Stimulated activated CD8-positive, alpha-beta memory T cell treated with anti-CD3 and anti-CD28 coated beads, Interleukin-12 subunit alpha, Interleukin-12 subunit beta, amount 100 ng/mL, for 1 hour (primary cell): ENCODE results near the gene AGAP5.

ENCODE experiments used
- DNase-seq: peaks from one replicate; pipeline ENCODE4 v3.0.0-alpha.2; 2020; ENCODE audit warnings: low read depth

AGAP5 gene

DNA sequence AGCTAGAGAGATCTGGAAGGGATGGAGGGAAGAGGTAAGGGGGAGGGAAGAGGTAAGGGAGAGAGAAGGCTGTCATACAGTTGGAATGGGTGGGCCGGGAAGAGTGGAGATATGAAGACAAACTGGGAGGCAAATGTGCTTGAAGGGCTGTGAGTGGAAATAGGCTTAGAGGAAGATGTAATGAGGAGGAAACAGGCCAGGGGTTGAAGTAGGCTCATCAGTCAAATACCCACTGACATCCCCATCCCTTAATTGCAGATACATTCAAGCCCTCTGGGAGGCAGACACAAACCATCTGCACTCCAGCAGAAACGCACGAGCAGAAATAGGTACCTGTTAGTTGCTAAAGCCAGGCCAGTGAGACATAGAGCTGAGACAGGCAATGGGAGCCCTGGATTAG is 44.2 kb downstream of the AGAP5 start:
- no peak for DNase-seq

DNA sequence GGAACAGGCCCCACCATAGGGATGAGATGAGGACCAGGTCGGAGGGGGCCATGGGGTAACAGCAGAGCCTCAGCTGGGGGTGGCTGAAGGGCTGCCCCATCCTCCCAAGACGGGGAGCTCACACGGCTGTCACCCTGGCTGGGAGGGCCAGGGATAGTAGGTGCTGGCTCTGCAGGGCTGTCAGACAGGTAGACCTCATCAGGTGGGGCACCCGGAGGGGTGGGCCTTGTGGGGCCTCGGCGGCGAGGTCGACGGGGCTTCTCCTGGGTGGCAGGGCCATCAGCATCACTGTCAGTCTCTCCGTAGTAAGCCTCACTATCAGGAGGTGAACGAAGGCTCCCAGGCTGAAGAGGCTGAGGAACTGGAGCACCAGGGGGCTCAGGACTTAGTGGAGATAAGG is 44.7 kb downstream of the AGAP5 start:
- no peak for DNase-seq

- DNase-seq: no peak
Measured at GRCh38 chr10:73650537-73651331, 47.2 kb downstream of the AGAP5 start.

- DNase-seq: no peak
Measured at GRCh38 chr10:73649876-73650536, 47.9 kb downstream of the AGAP5 start.

DNA sequence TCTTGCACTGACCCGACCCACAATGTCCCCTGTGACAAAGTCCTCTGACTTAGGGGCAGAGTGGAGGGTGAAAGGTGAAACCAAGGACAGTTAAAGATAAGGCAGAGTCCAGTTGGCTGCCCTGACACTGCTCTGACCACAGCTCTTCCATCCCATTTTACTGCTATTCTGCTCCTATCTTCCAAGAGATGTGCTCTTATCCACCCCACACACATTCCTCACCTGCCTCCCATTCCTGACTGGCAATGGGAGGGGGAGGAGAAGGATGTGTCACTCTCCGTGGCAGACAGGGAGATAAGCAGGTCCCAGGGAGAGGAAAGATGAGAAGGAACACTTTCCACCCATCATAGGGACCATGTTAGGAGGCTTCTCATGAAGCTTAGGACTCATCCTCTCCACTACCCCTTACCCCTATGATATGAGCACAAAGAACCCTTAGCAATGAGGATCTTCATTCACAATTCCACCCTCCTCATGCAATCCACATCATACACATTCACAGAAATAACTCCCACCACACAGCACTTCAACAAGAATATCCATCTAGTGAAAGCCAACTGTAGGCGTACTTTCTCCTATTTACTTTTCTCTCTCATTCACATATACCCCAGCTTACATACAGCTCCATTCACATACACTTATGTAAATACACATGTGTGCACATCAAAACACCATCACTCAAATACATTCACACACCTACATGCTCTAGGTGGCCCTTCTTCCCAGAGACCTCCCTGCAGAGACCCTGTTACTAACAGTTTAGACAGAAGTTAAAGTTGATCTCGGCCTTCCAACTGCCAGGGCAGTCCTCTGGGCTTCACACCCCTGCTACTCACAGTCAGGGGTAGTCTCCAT is 48.7 kb downstream of the AGAP5 start:
- DNase-seq: no peak

DNA sequence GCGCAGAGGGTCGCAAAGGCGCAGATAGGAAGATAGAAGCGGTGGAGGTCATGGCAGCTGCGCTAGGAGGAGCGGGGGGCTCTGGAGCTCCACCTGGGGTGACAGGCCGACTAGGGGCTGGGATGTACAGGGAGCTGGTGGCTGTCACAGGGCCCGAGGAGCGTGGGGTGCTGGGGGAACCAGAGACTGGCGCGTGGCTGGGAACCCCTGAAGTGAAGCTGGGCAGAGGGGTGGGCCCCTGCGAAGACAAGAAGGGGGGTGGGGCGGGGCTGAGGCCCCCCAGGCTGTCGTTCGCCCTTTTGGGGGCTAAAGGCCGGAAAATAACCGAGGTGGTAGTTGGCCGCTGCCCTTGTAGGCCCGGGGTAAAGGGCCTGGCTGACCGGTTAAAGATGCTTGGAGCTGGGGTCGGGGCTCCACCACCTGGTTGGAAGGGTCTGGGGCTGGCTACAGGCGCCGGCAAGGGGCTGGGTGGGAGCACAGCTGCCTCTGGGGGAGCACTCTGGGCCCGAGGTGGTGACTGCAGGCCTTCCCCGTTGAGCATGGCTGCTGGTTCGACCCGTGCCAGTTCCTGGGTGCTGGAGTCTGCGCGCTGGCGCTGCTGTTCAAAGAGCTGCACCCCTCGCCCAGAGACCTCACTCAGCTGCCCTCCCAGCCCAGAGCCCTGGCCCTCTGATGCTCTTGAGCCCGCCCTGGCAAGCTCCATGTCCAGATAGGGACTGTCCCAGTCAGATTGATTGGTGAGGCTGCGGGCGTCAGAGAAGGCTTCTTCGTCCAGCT is 49.8 kb downstream of the AGAP5 start:
- no peak for DNase-seq

- no peak for DNase-seq
Measured at GRCh38 chr10:73647211-73647874, 50.6 kb downstream of the AGAP5 start.

DNA sequence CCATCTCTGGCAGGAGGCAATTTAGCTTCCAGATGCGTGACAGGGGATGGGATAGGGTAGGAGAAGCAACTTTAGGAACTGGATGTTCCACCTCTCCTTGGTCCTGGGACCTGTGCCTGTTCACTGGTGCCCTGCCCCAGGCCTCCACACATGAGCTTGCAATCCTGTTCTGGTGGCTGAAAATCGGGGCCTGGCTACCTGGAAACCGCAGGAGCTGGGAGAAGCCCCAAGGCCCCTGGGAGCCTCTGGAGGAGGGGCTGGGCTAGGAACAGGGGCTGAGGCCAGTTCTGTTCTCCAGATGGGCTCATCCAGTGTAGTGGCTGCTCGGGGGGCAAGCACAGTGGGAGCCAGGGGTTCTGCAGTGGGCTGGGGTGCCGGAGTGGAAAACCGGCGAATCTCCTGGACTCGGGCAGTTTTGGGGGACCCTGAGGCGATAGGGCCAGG is 51.3 kb downstream of the AGAP5 start:
- DNase-seq: no peak

DNA sequence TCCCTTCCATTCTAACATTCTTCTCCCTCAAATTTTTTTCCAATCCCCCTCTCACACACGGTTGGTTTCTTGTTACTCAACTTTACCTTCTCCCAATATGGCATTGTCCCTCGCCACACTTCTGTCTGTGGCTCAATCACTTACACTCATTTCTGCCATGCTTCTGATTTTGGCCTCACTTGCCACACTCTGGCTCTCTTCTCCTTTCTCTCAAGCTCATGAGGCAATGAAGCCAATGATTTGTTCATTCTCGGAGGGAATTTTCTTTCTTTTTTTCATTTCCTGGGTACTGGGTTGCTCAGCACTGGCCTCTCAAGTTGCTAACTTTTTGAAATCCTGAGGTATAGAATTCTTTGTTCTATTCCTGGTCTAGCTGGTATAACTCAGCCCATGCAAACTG is 52.7 kb downstream of the AGAP5 start:
- DNase-seq: no peak

DNA sequence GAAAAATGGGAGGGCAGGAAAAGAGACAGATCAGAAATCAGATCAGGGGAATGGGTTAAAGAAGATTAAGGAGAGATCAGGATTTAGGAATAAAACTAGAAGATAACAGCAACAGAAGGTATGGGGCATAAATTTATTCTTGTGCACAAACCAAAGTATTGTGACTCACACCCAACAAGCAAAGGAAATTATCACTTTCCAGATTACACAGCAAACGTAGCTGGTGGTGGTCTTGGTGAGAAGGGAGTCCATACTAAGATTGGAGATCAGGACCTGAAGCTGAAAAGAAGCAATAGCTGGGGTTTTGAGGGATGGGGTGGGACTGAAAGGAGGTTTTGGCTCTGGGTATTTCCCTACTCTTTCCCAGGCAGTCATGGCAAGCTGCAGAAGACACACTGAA is 53.1 kb downstream of the AGAP5 start:
- no peak for DNase-seq

DNA sequence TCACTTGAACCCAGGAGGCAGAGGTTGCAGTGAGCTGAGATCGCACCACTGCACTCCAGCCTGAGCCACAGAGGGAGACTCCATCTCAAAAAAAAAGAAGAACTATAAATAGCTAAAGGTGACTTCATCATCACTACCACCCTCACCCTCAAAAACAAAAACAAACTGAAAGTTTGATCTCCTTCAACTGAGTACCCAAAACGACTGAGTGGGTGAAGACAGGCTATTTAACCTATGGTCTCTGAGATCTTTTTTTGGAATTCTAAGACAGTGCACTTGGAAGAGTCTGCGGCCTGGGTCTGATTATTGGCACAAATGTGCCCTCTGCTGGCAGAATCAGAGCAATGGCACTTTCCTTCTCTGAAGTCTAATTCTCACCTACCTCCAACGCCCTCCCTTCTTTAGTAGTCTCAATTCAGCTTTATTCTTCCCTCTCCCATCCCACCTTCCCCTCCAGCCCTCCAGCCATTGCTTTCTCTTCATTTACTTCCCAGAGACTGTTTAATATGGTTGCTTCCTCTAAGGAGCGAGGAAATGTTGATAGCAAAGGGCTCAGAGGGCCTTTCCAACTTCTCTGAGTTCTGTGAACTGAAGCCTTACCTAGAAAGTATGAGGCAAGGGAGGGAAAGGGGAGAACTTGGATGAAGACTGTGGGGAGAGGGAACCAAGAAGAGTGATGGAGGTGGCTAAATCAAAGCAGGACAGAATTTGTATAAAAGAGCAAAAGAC is 53.7 kb downstream of the AGAP5 start:
- DNase-seq: peak; percentile 27

- no peak for DNase-seq
Measured at GRCh38 chr10:73643362-73643761, 54.5 kb downstream of the AGAP5 start.

DNA sequence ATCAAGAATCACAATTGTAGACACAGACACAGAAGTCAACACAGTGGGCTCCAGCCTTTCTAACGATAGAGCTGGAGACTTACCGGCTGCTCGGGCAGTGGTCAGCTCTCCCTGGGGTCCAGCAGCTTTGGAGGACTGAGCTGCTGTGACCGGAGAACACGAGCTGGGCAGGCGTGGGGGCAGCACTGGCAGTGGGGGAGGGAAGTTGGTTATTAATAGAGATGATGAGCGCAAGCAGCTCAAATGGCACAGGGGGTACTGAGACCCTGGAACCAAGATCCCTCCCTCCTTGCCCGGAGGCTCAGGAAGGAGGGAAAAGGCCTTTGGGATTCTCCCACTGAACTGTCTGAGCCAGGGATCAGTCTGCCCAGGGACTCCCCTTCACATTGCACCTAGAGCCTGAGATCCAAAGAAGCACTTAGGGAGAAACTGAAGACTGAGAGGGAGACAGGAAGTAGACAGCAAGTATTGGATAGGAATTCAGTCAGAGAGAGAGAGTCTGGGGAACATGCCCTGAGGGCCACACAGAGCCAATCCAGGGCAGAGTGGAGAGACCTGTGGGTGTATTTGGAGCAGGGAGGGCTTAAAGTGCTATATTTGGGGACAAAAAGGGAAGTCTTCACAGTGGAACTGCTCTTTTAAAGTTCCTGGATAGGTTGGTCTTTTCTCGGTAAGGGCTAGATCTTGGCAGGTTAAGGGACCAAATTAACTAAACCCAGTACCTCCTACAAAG is 56.4 kb downstream of the AGAP5 start, which contains the start of gene MYOZ1:
Gene MYOZ1 (minus strand): TSS at position 147 of the 733 bp plus-strand sequence. CDS start 1,457 bp downstream, outside the sequence.
- no peak for DNase-seq

- DNase-seq: no peak
Measured at GRCh38 chr10:73639286-73639685, 58.6 kb downstream of the AGAP5 start.

DNA sequence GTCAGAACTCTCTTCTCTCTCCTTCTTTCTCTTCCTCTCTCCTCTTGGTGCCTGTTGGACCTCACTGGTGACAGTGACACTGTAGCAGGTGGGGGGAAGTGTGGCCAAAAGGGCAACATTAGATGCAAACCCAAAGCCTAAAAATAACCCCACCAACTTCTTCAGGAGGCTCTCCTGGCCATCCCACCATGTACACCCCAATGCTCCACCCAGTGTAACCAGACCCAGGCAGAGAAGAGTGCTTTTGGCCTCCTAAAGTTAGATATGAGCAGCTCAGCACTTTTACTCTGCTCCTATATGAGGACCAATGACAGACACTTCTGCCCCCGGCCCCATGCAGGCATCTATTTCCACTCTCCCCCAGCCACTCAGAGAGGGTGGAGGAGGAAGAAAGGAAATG is 62.1 kb downstream of the AGAP5 start:
- no peak for DNase-seq

- DNase-seq: no peak
Measured at GRCh38 chr10:73634421-73634820, 63.5 kb downstream of the AGAP5 start.

GRCh38 chr10:73629165-73629564 is 68.7 kb downstream of the AGAP5 start:
- DNase-seq: no peak

DNA sequence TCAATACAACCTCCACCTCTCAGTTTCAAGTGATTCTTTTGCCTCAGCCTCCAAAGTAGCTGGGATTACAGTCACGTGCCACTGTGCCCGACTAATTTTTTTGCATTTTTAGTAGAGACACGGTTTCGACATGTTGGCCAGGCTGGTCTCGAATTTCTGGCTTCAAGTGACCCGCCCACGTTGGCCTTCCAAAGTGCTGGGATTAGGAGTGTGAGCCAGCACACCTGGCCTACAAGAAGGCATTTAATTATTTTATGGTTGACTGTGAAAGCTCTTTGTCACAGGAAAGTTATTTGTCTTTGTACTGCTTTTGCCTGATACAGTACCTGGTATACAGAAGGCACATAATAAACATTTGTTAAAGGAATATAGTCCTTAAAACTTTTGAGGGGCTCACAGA is 69.5 kb downstream of the AGAP5 start:
- DNase-seq: no peak

DNA sequence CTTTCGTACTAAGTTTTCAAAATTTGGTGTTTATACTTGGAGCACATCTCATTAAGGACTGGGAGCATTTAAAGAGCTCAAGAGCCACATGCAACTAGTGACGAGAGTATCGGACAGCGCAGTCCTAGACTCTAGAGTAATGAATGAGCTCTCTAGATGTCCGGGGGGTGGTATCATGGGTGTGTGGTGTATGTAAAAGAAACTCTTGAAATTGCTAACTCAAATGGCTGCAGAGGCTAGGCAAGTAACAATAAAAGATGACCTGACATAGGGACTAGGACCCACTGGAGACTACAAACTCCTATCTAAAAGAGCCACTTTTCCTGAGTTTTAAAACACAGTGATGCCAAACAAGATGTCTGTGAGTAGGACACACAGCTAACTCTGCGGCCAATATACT is 70.6 kb downstream of the AGAP5 start:
- no peak for DNase-seq
